GM23248 (cell line): ENCODE measurements around the gene PHF21A. TPM values are rescaled to one million over a fixed set of nuclear protein-coding genes. Genes with fewer than 3 reads are reported as not detected.

Experiments used
- DNase-seq: peaks from one replicate; pipeline ENCODE4 v3.0.0-alpha.2; 2015
- H2AFZ ChIP-seq: fragments of 200-600 bp; sonication (generic); 2 replicates; pipeline ENCODE4 v1.6.1; 2016; ENCODE audit warnings: antibody characterized with exemption
- H3F3A ChIP-seq: fragments of 200-600 bp; sonication (generic); 2 replicates; pipeline ENCODE4 v1.6.1; 2016; ENCODE audit warnings: mild to moderate bottlenecking, antibody characterized with exemption, mixed run types; ENCODE audit not compliant: insufficient read depth
- H3K27ac ChIP-seq: fragments of 200-600 bp; sonication (generic); 2 replicates; pipeline ENCODE4 v1.5.1; 2016; ENCODE audit warnings: mild to moderate bottlenecking
- H3K27me3 ChIP-seq: fragments of 200-600 bp; sonication (generic); replicated peaks from 2 replicates; pipeline ENCODE4 v1.6.1; 2016; ENCODE audit warnings: mild to moderate bottlenecking; ENCODE audit not compliant: insufficient read depth
- H3K36me3 ChIP-seq: fragments of 200-600 bp; sonication (generic); 2 replicates; pipeline ENCODE4 v1.6.1; 2016; ENCODE audit warnings: low read depth, mild to moderate bottlenecking
- H3K4me1 ChIP-seq: fragments of 200-600 bp; sonication (generic); 2 replicates; pipeline ENCODE4 v1.6.1; 2016; ENCODE audit warnings: mild to moderate bottlenecking; ENCODE audit not compliant: insufficient read depth
- H3K4me2 ChIP-seq: fragments of 200-600 bp; sonication (generic); one replicate; pipeline ENCODE4 v1.6.1; 2016; ENCODE audit warnings: mild to moderate bottlenecking; ENCODE audit not compliant: unreplicated experiment
- H3K4me3 ChIP-seq: fragments of 200-600 bp; sonication (generic); 2 replicates; pipeline ENCODE4 v1.5.1; 2016; ENCODE audit warnings: mild to moderate bottlenecking
- H3K79me2 ChIP-seq: fragments of 200-600 bp; sonication (generic); 2 replicates; pipeline ENCODE4 v1.6.1; 2016; ENCODE audit warnings: mild to moderate bottlenecking; ENCODE audit not compliant: insufficient read depth
- H3K9ac ChIP-seq: fragments of 200-600 bp; sonication (generic); 2 replicates; pipeline ENCODE4 v1.6.1; 2016; ENCODE audit warnings: mild to moderate bottlenecking
- H3K9me2 ChIP-seq: fragments of 200-600 bp; sonication (generic); 2 replicates; pipeline ENCODE4 v1.6.1; 2016; ENCODE audit warnings: mixed run types, mild to moderate bottlenecking, moderate library complexity; ENCODE audit not compliant: insufficient read depth
- H3K9me3 ChIP-seq: fragments of 200-600 bp; sonication (generic); one replicate; pipeline ENCODE4 v1.6.1; 2017; ENCODE audit warnings: low read depth
- H4K20me1 ChIP-seq: fragments of 200-600 bp; sonication (generic); 2 replicates; pipeline ENCODE4 v1.6.0; 2016; ENCODE audit not compliant: insufficient read depth
- EZH2 ChIP-seq: fragments of 200-600 bp; sonication (generic); IDR thresholded peaks from 2 replicates; pipeline ENCODE4 v1.6.1; 2018; ENCODE audit warnings: antibody characterized with exemption, mild to moderate bottlenecking; ENCODE audit not compliant: insufficient read depth, poor library complexity, severe bottlenecking
- EZH2phosphoT487 ChIP-seq: fragments of 200-600 bp; sonication (generic); IDR thresholded peaks from 2 replicates; pipeline ENCODE4 v1.6.1; 2018; ENCODE audit warnings: antibody characterized with exemption, moderate library complexity, mild to moderate bottlenecking, low read depth; ENCODE audit not compliant: insufficient read depth
- WGBS, 2 experiments: methylation state at CpG; one replicate each; pipeline ENCODE4 v1.1.6; 2015 to 2017; ENCODE audit warnings: low lambda C conversion rate in 2 of 2, low coverage in 1 of 2; ENCODE audit errors: missing lambda C conversion rate in 2 of 2; 5-methylcytosine and 5-hydroxymethylcytosine counted together
- in situ Hi-C: fragments of 300-500 bp; cut with MboI; formaldehyde crosslinking; loops from 2 replicates; pipeline ENCODE4 v1.15.0; 2020
- polyA plus RNA-seq: library from polyadenylated mRNA; unstranded; fragments of >200 nt; fragmentation: Nextera tagmentation; extraction: Ambion mirVana; gene quantifications from 2 replicates; pipeline ENCODE4 v1.2.1, GENCODE V29; 2016
- total RNA-seq: library from RNA; depleted of rRNA; stranded (reverse); fragments of >200 nt; shearing (Covaris generic); gene quantifications from 2 replicates; pipeline ENCODE4 v1.2.3, GENCODE V29; 2014

The PHF21A gene
- total and polyA plus RNA-seq, 2 experiments from 2014 or later: 11.2 to 17.0 TPM

- no peaks in the 10 kb centered on the region for H3K9me3 ChIP-seq
- H3K4me1 ChIP-seq: peaks cover 34% of the 10 kb centered on the region
- no peaks in the 10 kb centered on the region for H3K9me2 ChIP-seq
- peaks cover 5% of the 10 kb centered on the region; the same call in 1 of the 2 replicates for H4K20me1 ChIP-seq
- 61 to 67% methylated on average over 2 of the region's 2 CpGs for WGBS, 2 experiments
- peak; percentile 62 for DNase-seq
- H3K79me2 ChIP-seq: peaks cover 74% of the 10 kb centered on the region
- TF ChIP-seq EZH2phosphoT487 (no peak), EZH2 (no peak)
- no peak overlapping the region; the same call in 1 of the 2 replicates for H2AFZ ChIP-seq
- in situ Hi-C loops: no loop called here
- H3K36me3 ChIP-seq: no peaks in the 10 kb centered on the region
- peak overlapping the region; percentile 38 for H3K4me2 ChIP-seq
- H3K27ac ChIP-seq: no peak overlapping the region
- H3K27me3 ChIP-seq: no peaks in the 10 kb centered on the region
- no peak overlapping the region for H3K9ac ChIP-seq
- peaks cover 24% of the 10 kb centered on the region for H3F3A ChIP-seq
- H3K4me3 ChIP-seq: no peak overlapping the region
These were observed 117.7 kb downstream of the PHF21A start for GRCh38 chr11:46003572-46003971.

DNA sequence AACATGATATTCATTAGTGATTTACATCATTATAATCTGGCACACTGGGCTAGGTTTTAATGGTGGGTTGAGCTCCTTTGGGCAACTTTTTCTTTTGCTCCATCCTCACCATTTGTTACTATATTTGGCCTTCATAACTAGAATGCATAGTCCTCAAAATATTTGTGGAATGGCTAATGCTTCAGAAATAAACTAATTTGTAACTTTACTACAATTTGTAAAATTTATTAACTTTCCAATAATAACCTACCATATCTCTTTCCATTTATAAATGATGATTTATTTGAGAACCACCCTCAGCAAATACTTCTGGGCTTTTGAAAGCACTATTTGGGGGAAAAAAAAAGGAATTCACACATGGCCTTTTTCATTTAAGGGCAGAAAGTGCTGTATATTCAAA, 119.1 kb downstream of the PHF21A start:
- peak overlapping the region; percentile 32 for H3K4me2 ChIP-seq
- peaks cover 70% of the 10 kb centered on the region for H3K79me2 ChIP-seq
- peaks cover 5% of the 10 kb centered on the region; the same call in 1 of the 2 replicates for H4K20me1 ChIP-seq
- in situ Hi-C loops: no loop called here
- H3F3A ChIP-seq: peaks cover 17% of the 10 kb centered on the region
- H3K4me3 ChIP-seq: 0 out of 2 replicates have a peak overlapping the region, but pooled peaks have one; percentile 11
- H2AFZ ChIP-seq: no peak overlapping the region
- peak overlapping the region; percentile 25 for H3K27ac ChIP-seq
- H3K4me1 ChIP-seq: peaks cover 34% of the 10 kb centered on the region
- H3K9me3 ChIP-seq: no peaks in the 10 kb centered on the region
- H3K36me3 ChIP-seq: no peaks in the 10 kb centered on the region
- H3K27me3 ChIP-seq: no peaks in the 10 kb centered on the region
- TF ChIP-seq EZH2phosphoT487: no peak
- no peak for TF ChIP-seq EZH2
- H3K9ac ChIP-seq: no peak overlapping the region
- DNase-seq: no peak
- H3K9me2 ChIP-seq: no peaks in the 10 kb centered on the region

GRCh38 chr11:46001448-46001914, 119.8 kb downstream of the PHF21A start:
- Histone ChIP-seq H2AFZ (no peak overlapping the region), H3K9me3 (no peaks in the 10 kb centered on the region), H3K27ac (peak overlapping the region; percentile 25), H3K9me2 (no peaks in the 10 kb centered on the region), H3K27me3 (no peaks in the 10 kb centered on the region), H3K4me2 (peak overlapping the region; percentile 32), H3K36me3 (no peaks in the 10 kb centered on the region), H3K79me2 (peaks cover 71% of the 10 kb centered on the region), H3F3A (peaks cover 13% of the 10 kb centered on the region; the same call in 1 of the 2 replicates), H3K4me1 (peaks cover 34% of the 10 kb centered on the region), H4K20me1 (no peaks in the 10 kb centered on the region), H3K9ac (no peak overlapping the region), H3K4me3 (0 out of 2 replicates have a peak overlapping the region, but pooled peaks have one; percentile 11)
- DNase-seq: peak; percentile 52
- in situ Hi-C loops: no loop called here
- WGBS, 2 experiments: 78 to 80% methylated on average over 3 of the region's 3 CpGs
- TF ChIP-seq EZH2phosphoT487 (no peak), EZH2 (no peak)

DNA sequence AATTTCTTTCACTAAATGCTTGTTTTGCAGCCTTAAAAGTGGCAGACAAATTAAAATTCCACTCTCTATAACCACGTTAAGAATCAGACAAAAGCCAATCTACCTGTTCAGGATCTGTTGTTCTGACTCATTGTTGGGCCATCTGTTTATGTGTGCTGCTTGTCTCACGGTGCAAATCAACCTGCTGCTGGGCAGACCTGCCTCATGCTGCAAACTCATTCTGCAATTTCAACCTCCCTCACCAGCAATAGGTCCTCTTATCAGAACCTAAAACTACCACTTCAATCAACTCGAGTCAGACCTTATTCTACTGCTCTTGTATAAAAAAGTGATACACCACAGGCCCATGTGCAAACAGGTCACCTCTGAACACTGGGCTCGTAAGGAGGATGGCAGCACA, 123.7 kb downstream of the PHF21A start:
- Histone ChIP-seq H3F3A (peaks cover 27% of the 10 kb centered on the region), H3K4me1 (peaks cover 41% of the 10 kb centered on the region), H2AFZ (no peak overlapping the region), H3K9ac (no peak overlapping the region), H4K20me1 (no peaks in the 10 kb centered on the region), H3K4me2 (no peak overlapping the region), H3K9me2 (no peaks in the 10 kb centered on the region), H3K4me3 (no peak overlapping the region), H3K79me2 (peaks cover 56% of the 10 kb centered on the region), H3K27ac (no peak overlapping the region), H3K9me3 (no peaks in the 10 kb centered on the region), H3K27me3 (no peaks in the 10 kb centered on the region), H3K36me3 (no peaks in the 10 kb centered on the region)
- DNase-seq: no peak
- TF ChIP-seq EZH2 (no peak), EZH2phosphoT487 (no peak)
- WGBS, 2 experiments: 79 to 80% methylated on average over 4 of the region's 4 CpGs
- in situ Hi-C loops: no loop called here

- Histone ChIP-seq H3K36me3 (no peaks in the 10 kb centered on the region), H2AFZ (no peak overlapping the region), H3K4me1 (peaks cover 25% of the 10 kb centered on the region), H3K9me3 (no peaks in the 10 kb centered on the region), H3K79me2 (peaks cover 69% of the 10 kb centered on the region), H3F3A (peaks cover 25% of the 10 kb centered on the region), H3K4me3 (no peak overlapping the region), H3K9me2 (no peaks in the 10 kb centered on the region), H3K27me3 (no peaks in the 10 kb centered on the region), H3K9ac (no peak overlapping the region), H3K27ac (no peak overlapping the region), H4K20me1 (no peaks in the 10 kb centered on the region), H3K4me2 (no peak overlapping the region)
- 53% methylated on average over 1 of the region's 1 CpG for WGBS, 2 experiments
- TF ChIP-seq EZH2phosphoT487 (no peak), EZH2 (no peak)
- in situ Hi-C loops: no loop called here
- no peak for DNase-seq
These were observed 125.9 kb downstream of the PHF21A start for GRCh38 chr11:45995342-45995734.
